Esophagus muscularis mucosa (tissue), 3 donors: ENCODE data around the gene CCDC40.

Experiments used
- POLR2A ChIP-seq: fragments of 450-650 bp; IDR thresholded peaks from one replicate; pipeline ENCODE4 v1.6.1; 2017; ENCODE audit warnings: antibody characterized with exemption, moderate library complexity, mild to moderate bottlenecking, low read depth
- POLR2AphosphoS5 ChIP-seq, 2 donors: sonication (generic); formaldehyde crosslinking; IDR thresholded peaks; one replicate each; pipeline ENCODE4 v1.6.1; 2017; ENCODE audit warnings: antibody characterized with exemption in 2 of 2
- TF ChIP-seq, protein P1 (sequence below), 3 experiments: fragments of 200-600 bp in 2 of 3; fragments of 450-650 bp in 1 of 3; sonication (generic) in 2 of 3; IDR thresholded peaks; one replicate each; pipeline ENCODE4 v1.5.1; 2017 to 2019; ENCODE audit warnings: antibody characterized with exemption in 3 of 3, mild to moderate bottlenecking in 2 of 3, moderate library complexity in 1 of 3

DNA sequence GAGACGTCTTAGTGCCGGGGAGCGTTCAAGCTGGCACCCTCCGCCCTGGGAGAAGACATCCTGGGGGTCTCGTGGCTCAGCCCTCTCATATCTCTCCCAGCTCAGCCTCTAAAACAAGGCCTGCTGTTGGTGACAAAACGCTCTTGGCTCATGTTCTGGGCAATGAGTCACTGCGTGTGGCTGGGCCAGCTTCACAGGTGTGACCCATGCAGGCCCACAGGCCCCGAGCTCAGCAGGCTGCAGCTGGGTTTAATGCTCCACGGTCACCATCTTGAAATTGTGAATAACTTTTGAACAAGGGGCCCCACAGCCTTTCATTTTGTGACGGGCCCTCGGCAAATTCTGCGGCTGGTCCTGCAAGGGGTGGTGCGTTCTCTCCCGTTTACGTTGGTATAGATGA, 87.3 kb downstream of the CCDC40 start:
- TF ChIP-seq, protein P1, sequence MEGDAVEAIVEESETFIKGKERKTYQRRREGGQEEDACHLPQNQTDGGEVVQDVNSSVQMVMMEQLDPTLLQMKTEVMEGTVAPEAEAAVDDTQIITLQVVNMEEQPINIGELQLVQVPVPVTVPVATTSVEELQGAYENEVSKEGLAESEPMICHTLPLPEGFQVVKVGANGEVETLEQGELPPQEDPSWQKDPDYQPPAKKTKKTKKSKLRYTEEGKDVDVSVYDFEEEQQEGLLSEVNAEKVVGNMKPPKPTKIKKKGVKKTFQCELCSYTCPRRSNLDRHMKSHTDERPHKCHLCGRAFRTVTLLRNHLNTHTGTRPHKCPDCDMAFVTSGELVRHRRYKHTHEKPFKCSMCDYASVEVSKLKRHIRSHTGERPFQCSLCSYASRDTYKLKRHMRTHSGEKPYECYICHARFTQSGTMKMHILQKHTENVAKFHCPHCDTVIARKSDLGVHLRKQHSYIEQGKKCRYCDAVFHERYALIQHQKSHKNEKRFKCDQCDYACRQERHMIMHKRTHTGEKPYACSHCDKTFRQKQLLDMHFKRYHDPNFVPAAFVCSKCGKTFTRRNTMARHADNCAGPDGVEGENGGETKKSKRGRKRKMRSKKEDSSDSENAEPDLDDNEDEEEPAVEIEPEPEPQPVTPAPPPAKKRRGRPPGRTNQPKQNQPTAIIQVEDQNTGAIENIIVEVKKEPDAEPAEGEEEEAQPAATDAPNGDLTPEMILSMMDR (IDR thresholded peaks at IDR 0.05) = no peak
- TF ChIP-seq POLR2A (no peak), POLR2AphosphoS5 (IDR thresholded peaks at IDR 0.05) (no peak)
